HCT116 (cell line): Measurements from ENCODE around the gene CBR4. TPM values are rescaled to one million over a fixed set of nuclear protein-coding genes. Genes with fewer than 3 reads are reported as not detected.

Experiments
- ATAC-seq: fragments of 200-7000 bp; cut with Tn5 transposase; 2 replicates; pipeline ENCODE4 v1.9.1; 2020; ENCODE audit warnings: mild to moderate bottlenecking, moderate library complexity
- BruUV-seq: library from RNA; stranded (reverse); fragments of 400-500 nt; replicated peaks from 2 replicates; lab custom pipeline; 2021; lab: Mats Ljungman, UMichigan
- CTCF ChIA-PET: fragments of 300-600 bp; sonication (Branson Sonifier 250); formaldehyde crosslinking; loops from one replicate; lab custom pipeline; 2021; ENCODE audit warnings: antibody characterized with exemption; lab: Charles Lee
- POLR2A ChIA-PET: fragments of 300-600, 350-600 bp; sonication (Branson Sonifier 250); formaldehyde crosslinking; loops from one replicate; lab custom pipeline; 2021; ENCODE audit warnings: antibody characterized with exemption; lab: Charles Lee
- RAD21 ChIA-PET, 2 experiments: fragments of 300-600 bp; sonication (Branson Sonifier 250); formaldehyde crosslinking; loops; one replicate each; lab custom pipeline; 2023; ENCODE audit warnings: low total read pairs in 2 of 2; ENCODE audit not compliant: uncharacterized antibody in 2 of 2, unreplicated experiment in 2 of 2, low non-redundant PET in 1 of 2; lab: Charles Lee
- DNase-seq: peaks from one replicate; pipeline ENCODE4 v3.0.0-alpha.2; 2010; ENCODE audit warnings: low read depth, low spot score
- H2AFZ ChIP-seq: fragments of 200-600 bp; shearing (Covaris generic), sonication (generic); 2 replicates; pipeline ENCODE4 v1.6.1; 2017; ENCODE audit warnings: low read depth, mixed run types, mixed read lengths, antibody characterized with exemption, low read length; ENCODE audit not compliant: poor library complexity, severe bottlenecking
- H3K27ac ChIP-seq: 2 replicates; pipeline ENCODE4 v1.5.1; 2012; ENCODE audit warnings: low read depth, low read length
- H3K27me3 ChIP-seq: fragments of 200-600 bp; sonication (generic); 2 replicates; pipeline ENCODE4 v1.6.1; 2016; ENCODE audit warnings: mixed run types, low read length, mixed read lengths; ENCODE audit not compliant: insufficient read depth
- H3K36me3 ChIP-seq, 2 experiments: fragments of 200-500 bp in 1 of 2; fragments of 200-600 bp in 1 of 2; sonication (Bioruptor generic) in 1 of 2; sonication (generic) in 1 of 2; 2 replicates each; pipeline versions ENCODE4 v1.5.1 to v1.6.1; 2014 to 2016; ENCODE audit warnings: low read length in 2 of 2, inconsistent platforms in 1 of 2, mixed read lengths in 1 of 2, mixed run types in 1 of 2; ENCODE audit not compliant: insufficient read depth in 2 of 2, control insufficient read depth in 1 of 2
- H3K4me1 ChIP-seq, 2 experiments: fragments of 200-600 bp in 1 of 2; sonication (generic) in 1 of 2; 2 replicates each; pipeline versions ENCODE4 v1.5.1 to v1.6.1; 2012 to 2017; ENCODE audit warnings: low read length in 2 of 2, inconsistent platforms in 1 of 2, mild to moderate bottlenecking in 1 of 2, mixed read lengths in 1 of 2, mixed run types in 1 of 2, moderate library complexity in 1 of 2; ENCODE audit not compliant: insufficient read depth in 2 of 2, control insufficient read depth in 1 of 2
- H3K4me2 ChIP-seq: fragments of 200-600 bp; sonication (generic); 2 replicates; pipeline ENCODE4 v1.6.1; 2017; ENCODE audit warnings: mixed run types, low read length, mixed read lengths
- H3K4me3 ChIP-seq, 2 experiments: fragments of 200-600 bp in 1 of 2; sonication (generic) in 1 of 2; replicated peaks in 1 of 2; 2 replicates each; pipeline ENCODE4 v1.5.1; 2011 to 2016; ENCODE audit warnings: low read length in 2 of 2, control low read depth in 1 of 2, low read depth in 1 of 2, mild to moderate bottlenecking in 1 of 2, mixed read lengths in 1 of 2, mixed run types in 1 of 2
- H3K79me2 ChIP-seq: fragments of 200-600 bp; sonication (generic); 2 replicates; pipeline ENCODE4 v1.6.1; 2017; ENCODE audit warnings: mild to moderate bottlenecking, mixed run types, low read length, moderate library complexity, mixed read lengths; ENCODE audit not compliant: insufficient read depth
- H3K9ac ChIP-seq: fragments of 200-600 bp; sonication (generic); 2 replicates; pipeline ENCODE4 v1.6.1; 2016; ENCODE audit warnings: low read length, mixed read lengths
- H3K9me2 ChIP-seq: fragments of 200-600 bp; sonication (generic), shearing (Covaris generic); 2 replicates; pipeline ENCODE4 v1.6.1; 2017; ENCODE audit warnings: mixed run types, mild to moderate bottlenecking, moderate library complexity; ENCODE audit not compliant: insufficient read depth
- H3K9me3 ChIP-seq, 2 experiments: fragments of 200-500 bp in 1 of 2; fragments of 200-600 bp in 1 of 2; sonication (Bioruptor generic) in 1 of 2; sonication (generic) in 1 of 2; 2 replicates each; pipeline ENCODE4 v1.6.1; 2014 to 2017; ENCODE audit warnings: low read length in 2 of 2, mixed read lengths in 2 of 2, inconsistent platforms in 1 of 2, low read depth in 1 of 2, mild to moderate bottlenecking in 1 of 2, mixed run types in 1 of 2, moderate library complexity in 1 of 2; ENCODE audit not compliant: control insufficient read depth in 1 of 2, insufficient read depth in 1 of 2
- H4K20me1 ChIP-seq: fragments of 200-600 bp; sonication (generic), shearing (Covaris generic); 2 replicates; pipeline ENCODE4 v1.6.1; 2017; ENCODE audit warnings: mixed run types, mild to moderate bottlenecking, moderate library complexity; ENCODE audit not compliant: insufficient read depth
- CBX3 ChIP-seq: IDR thresholded peaks from 2 replicates; pipeline ENCODE4 v1.6.1; 2012; ENCODE audit warnings: low read depth
- EGR1 ChIP-seq: IDR thresholded peaks from 2 replicates; pipeline ENCODE4 v1.6.1; 2012; ENCODE audit warnings: low read depth
- ELF1 ChIP-seq: IDR thresholded peaks from 2 replicates; pipeline ENCODE4 v1.6.1; 2012; ENCODE audit warnings: low read depth, borderline replicate concordance
- SRF ChIP-seq: IDR thresholded peaks from 2 replicates; pipeline ENCODE4 v1.6.1; 2012; ENCODE audit warnings: low read depth
- TCF7L2 ChIP-seq: IDR thresholded peaks from 2 replicates; pipeline ENCODE4 v1.7.0; 2011; ENCODE audit warnings: borderline replicate concordance, inconsistent platforms; ENCODE audit not compliant: insufficient read depth, insufficient read length; ENCODE audit errors: extremely low read depth
- ZFX ChIP-seq: fragments of 450-650 bp; IDR thresholded peaks from 2 replicates; pipeline ENCODE4 v1.6.1; 2017
- intact Hi-C: fragments of 100-400 bp; cut with micrococcal nuclease; formaldehyde crosslinking; loops from 2 replicates; pipeline ENCODE4 v1.10.0; 2022
- total RNA-seq: library from RNA; stranded (reverse); gene quantifications from one replicate; pipeline ENCODE4 v1.2.1, GENCODE V29; 2021; ENCODE audit not compliant: unreplicated experiment
- TF ChIP-seq, protein P1 (sequence below), 3 experiments: fragments of 200-600 bp in 1 of 3; sonication (generic) in 1 of 3; IDR thresholded peaks in 2 of 3; conservative IDR thresholded peaks in 1 of 3; 2 replicates each; pipeline ENCODE4 v1.5.1; 2012 to 2017; ENCODE audit warnings: low read depth in 2 of 3, low read length in 2 of 3, antibody characterized with exemption in 1 of 3, borderline replicate concordance in 1 of 3, control low read depth in 1 of 3, mild to moderate bottlenecking in 1 of 3, mixed read lengths in 1 of 3, mixed run types in 1 of 3, moderate library complexity in 1 of 3; ENCODE audit not compliant: insufficient read depth in 1 of 3
- TF ChIP-seq, protein P2 (sequence below): IDR thresholded peaks from 2 replicates; pipeline ENCODE4 v1.6.1; 2011; ENCODE audit warnings: mild to moderate bottlenecking, low read length, moderate library complexity; ENCODE audit not compliant: insufficient replicate concordance; ENCODE audit errors: extremely low read depth

CBR4 gene
- total RNA-seq, 1 experiment from 2014 or later: 32.3 TPM

DNA sequence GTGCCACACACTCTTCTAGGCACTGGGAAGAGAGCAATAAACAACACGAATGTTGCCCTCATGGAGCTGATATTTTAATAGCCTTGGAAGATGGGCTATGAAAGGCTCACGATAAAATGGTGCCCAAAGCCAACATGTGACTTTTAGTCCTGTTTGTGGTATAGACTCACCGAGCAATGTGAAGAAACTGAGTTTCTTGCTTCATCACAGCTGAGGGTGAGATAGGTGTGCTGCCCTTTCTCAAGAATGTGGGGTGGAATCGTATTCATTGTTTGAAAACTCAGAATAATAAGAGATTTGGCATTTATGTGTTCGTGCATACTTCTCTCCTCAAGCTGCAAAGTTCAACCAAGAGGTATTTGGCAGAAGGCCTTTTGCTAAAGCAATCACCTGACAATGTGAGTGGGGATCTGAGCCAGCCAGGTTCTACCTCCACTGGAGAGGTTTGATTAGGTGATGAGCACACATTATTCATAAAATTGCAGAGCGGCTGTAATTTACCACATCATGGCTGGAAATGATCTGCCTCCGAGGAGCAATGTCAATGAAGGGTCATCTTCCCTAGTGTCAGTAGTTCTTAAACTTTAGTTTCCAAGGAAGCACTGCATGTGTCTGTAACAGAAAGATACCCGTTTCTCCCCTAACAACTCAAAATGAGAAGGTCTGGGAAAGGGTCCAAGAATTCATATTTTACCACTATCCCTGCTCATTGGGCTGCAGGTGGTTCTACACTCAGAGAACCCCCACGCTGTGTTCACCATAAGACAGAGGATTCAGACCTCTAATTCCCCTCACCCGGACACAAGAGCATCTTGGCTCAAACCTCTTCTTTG lies 41.9 kb upstream of the CBR4 start:
- RAD21 ChIA-PET: no interaction called here
- no peaks in the 10 kb centered on the region for H3K4me1 ChIP-seq
- CTCF ChIA-PET: no interaction called here
- no peaks in the 10 kb centered on the region for H3K79me2 ChIP-seq
- TF ChIP-seq TCF7L2 (no peak), EGR1 (no peak), ELF1 (no peak), ZFX (no peak), CBX3 (no peak), SRF (no peak)
- TF ChIP-seq, protein P1, sequence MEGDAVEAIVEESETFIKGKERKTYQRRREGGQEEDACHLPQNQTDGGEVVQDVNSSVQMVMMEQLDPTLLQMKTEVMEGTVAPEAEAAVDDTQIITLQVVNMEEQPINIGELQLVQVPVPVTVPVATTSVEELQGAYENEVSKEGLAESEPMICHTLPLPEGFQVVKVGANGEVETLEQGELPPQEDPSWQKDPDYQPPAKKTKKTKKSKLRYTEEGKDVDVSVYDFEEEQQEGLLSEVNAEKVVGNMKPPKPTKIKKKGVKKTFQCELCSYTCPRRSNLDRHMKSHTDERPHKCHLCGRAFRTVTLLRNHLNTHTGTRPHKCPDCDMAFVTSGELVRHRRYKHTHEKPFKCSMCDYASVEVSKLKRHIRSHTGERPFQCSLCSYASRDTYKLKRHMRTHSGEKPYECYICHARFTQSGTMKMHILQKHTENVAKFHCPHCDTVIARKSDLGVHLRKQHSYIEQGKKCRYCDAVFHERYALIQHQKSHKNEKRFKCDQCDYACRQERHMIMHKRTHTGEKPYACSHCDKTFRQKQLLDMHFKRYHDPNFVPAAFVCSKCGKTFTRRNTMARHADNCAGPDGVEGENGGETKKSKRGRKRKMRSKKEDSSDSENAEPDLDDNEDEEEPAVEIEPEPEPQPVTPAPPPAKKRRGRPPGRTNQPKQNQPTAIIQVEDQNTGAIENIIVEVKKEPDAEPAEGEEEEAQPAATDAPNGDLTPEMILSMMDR (IDR thresholded peaks at IDR 0.05 in 2 of 3, conservative IDR thresholded peaks at IDR 0.05 in 1 of 3; ENCODE audit: borderline replicate concordance in 1 of 3, insufficient read depth in 1 of 3, low read depth in 2 of 3, low read length in 2 of 3): no peak
- TF ChIP-seq, protein P2, sequence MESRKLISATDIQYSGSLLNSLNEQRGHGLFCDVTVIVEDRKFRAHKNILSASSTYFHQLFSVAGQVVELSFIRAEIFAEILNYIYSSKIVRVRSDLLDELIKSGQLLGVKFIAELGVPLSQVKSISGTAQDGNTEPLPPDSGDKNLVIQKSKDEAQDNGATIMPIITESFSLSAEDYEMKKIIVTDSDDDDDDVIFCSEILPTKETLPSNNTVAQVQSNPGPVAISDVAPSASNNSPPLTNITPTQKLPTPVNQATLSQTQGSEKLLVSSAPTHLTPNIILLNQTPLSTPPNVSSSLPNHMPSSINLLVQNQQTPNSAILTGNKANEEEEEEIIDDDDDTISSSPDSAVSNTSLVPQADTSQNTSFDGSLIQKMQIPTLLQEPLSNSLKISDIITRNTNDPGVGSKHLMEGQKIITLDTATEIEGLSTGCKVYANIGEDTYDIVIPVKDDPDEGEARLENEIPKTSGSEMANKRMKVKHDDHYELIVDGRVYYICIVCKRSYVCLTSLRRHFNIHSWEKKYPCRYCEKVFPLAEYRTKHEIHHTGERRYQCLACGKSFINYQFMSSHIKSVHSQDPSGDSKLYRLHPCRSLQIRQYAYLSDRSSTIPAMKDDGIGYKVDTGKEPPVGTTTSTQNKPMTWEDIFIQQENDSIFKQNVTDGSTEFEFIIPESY: no peak
- no peaks in the 10 kb centered on the region for H3K9me2 ChIP-seq
- DNase-seq (no peak), ATAC-seq (no peak)
- H3K9ac ChIP-seq: no peak overlapping the region
- H3K36me3 ChIP-seq: no peaks in the 10 kb centered on the region
- intact Hi-C loops: no loop called here
- no peak overlapping the region for H3K4me2 ChIP-seq
- POLR2A ChIA-PET: no interaction called here
- BruUV-seq: no TSS peak
- H2AFZ ChIP-seq: no peak overlapping the region
- no peaks in the 10 kb centered on the region for H4K20me1 ChIP-seq
- H3K4me3 ChIP-seq: no peak overlapping the region
- no peaks in the 10 kb centered on the region for H3K9me3 ChIP-seq
- no peak overlapping the region for H3K27ac ChIP-seq
- no peaks in the 10 kb centered on the region for H3K27me3 ChIP-seq
